NCI-H446 treated with DMSO at 0.1 percent for 48 hours (cell line): ENCODE data around the gene ACO1.

Experiments
- DNase-seq: peaks from one replicate; lab custom pipeline; 2025; lab: John Stamatoyannopoulos, UW

ACO1 gene

GRCh38 chr9:32382565-32383320 is 1.7 kb upstream of the ACO1 start:
- DNase-seq, result no peak

GRCh38 chr9:32384002-32384363 is 460 bp upstream of the ACO1 start:
- DNase-seq, result no peak

- DNase-seq, result no peak
Observed at GRCh38 chr9:32385152-32385884, 875 bp downstream of the ACO1 start.

- DNase-seq, result no peak
Observed at GRCh38 chr9:32385885-32386283, 1.4 kb downstream of the ACO1 start.

- DNase-seq, result no peak
Observed at GRCh38 chr9:32387256-32387655, 2.8 kb downstream of the ACO1 start.

- no peak for DNase-seq
Observed at GRCh38 chr9:32389365-32389764, 4.9 kb downstream of the ACO1 start.

GRCh38 chr9:32393911-32394310 is 9.5 kb downstream of the ACO1 start:
- no peak for DNase-seq

- no peak for DNase-seq
Observed at GRCh38 chr9:32394381-32395049, 10.1 kb downstream of the ACO1 start.

GRCh38 chr9:32395510-32396216 is 11.2 kb downstream of the ACO1 start:
- DNase-seq, result no peak

GRCh38 chr9:32398207-32398606 is 13.8 kb downstream of the ACO1 start:
- DNase-seq, result no peak

GRCh38 chr9:32399110-32399815 is 14.8 kb downstream of the ACO1 start:
- DNase-seq, result no peak

- no peak for DNase-seq
Observed at GRCh38 chr9:32401488-32401887, 17.0 kb downstream of the ACO1 start.

- no peak for DNase-seq
Observed at GRCh38 chr9:32403567-32404260, 19.3 kb downstream of the ACO1 start.

- DNase-seq, result no peak
Observed at GRCh38 chr9:32404402-32404801, 20.0 kb downstream of the ACO1 start.

- DNase-seq, result no peak
Observed at GRCh38 chr9:32404856-32405255, 20.4 kb downstream of the ACO1 start.

GRCh38 chr9:32405506-32405905 is 21.1 kb downstream of the ACO1 start:
- DNase-seq, result no peak

GRCh38 chr9:32406046-32406445 is 21.6 kb downstream of the ACO1 start:
- no peak for DNase-seq

GRCh38 chr9:32411753-32412152 is 27.3 kb downstream of the ACO1 start:
- DNase-seq, result no peak

GRCh38 chr9:32412440-32412839 is 28.0 kb downstream of the ACO1 start:
- DNase-seq, result no peak

- DNase-seq, result no peak
Observed at GRCh38 chr9:32413424-32413823, 29.0 kb downstream of the ACO1 start.

- DNase-seq, result no peak
Observed at GRCh38 chr9:32414856-32415255, 30.4 kb downstream of the ACO1 start.
